ENCODE measurements around the gene MTMR2.

MTMR2 gene

DNA sequence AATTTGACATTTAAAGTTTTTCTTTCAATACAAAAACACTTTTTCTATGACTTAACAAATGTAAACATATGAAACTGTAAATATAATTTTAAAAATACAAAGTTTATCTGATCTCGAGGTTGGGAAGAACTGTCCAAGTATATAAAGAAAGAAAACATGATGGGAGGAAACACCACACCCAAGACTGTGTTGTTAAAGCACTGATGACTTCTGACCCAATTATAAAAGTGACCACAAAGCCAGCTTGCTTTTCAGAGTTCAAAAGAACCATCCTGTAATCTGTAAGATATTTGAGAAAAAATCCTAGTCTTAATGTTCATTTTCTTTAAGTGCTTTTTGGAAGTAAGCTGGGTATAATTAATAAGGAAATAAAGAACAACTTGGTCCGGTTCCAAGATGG lies 118.0 kb downstream of the MTMR2 start:
- no peak for DNase-seq

DNA sequence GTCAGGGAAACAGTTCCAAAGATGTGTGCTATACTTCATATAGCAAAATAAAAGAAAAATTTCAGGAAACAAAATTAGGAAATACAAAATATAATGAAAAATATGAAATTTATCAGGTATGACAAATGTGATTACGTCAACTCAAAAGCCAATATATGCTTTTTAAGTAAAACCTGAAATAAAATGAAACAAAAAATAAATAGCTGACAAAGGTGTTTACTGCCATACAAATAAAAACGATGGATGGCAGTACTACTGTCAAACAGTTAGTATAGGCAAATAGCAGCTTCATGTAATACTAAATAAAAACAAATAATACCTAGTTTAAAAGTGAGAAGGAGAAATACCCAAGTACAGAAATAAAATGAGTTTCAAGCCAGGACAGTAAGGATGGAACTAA lies 119.9 kb downstream of the MTMR2 start:
- DNase-seq: no peak

DNA sequence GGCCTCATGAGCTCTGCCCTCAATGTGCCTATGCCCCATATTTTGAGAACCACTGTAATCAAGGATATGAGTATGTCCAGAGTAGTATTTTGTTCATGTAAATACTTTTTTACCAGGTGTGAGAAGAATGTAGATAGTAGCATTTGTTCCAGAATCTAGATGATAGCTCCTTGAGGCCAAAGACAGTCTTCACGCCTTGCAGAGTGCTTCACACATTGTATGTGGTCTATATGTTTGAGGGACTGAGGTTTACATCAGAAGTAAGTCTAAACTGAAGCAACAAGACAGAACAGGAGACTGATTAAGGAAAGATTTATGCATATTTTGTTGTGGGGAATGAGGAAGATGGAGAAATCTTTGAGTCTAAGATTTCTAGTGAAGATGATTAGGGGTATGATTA lies 121.1 kb downstream of the MTMR2 start:
- DNase-seq: no peak

DNA sequence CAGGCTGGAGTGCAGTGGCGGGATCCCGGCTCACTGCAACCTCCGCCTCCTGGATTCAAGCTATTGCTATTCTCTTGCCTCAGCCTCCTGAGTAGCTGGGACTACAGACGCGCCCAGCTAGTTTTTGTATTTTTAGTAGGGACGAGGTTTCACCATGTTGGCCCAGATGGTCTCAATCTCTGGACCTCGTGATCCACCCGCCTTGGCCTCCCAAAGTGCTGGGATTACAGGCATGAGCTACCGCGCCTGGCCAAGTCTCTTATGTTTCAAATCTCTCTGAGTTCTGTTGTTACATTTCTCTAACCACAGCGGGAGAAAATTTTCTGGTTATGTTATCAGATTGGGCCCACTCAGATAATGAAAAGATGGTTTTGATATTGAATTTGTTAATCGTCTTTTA lies 123.5 kb downstream of the MTMR2 start:
- no peak for DNase-seq

DNA sequence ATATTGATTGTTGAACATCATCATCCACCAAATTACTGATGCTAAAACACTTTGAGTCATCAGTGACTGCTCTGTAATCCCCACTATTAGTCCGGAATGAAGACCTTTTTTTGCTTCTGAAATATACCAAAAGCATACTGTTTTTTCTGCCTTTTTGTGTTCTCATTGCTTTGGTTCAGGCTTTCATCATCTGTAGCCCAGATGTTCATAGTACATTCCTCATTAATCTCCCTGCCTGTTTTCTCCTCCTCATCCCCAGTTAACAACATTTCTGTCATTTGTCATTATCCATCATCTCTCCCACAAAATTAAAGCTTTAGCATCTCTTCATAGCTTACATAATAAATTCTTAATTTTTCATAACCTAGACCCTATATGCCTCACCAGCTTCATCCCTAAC lies 124.4 kb downstream of the MTMR2 start:
- DNase-seq: no peak

DNA sequence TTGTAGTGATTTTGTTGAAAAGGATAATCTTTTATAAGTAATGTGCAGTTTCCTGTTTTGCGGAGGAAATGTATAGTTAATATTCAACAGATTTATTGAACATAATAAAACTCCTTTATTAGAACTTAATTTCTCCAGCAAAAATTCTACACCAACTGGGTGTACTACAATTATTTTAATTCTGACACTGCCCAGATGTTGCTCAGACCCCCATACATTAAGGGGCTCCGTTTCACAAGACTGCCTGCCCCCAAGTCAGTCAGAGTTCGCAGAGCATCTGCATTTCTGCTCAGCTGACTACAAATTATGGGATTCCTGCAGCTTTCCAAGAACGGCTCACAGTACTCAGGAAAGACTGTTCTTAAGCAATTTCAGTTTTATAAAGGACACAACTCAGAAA lies 127.4 kb downstream of the MTMR2 start:
- DNase-seq: no peak

DNA sequence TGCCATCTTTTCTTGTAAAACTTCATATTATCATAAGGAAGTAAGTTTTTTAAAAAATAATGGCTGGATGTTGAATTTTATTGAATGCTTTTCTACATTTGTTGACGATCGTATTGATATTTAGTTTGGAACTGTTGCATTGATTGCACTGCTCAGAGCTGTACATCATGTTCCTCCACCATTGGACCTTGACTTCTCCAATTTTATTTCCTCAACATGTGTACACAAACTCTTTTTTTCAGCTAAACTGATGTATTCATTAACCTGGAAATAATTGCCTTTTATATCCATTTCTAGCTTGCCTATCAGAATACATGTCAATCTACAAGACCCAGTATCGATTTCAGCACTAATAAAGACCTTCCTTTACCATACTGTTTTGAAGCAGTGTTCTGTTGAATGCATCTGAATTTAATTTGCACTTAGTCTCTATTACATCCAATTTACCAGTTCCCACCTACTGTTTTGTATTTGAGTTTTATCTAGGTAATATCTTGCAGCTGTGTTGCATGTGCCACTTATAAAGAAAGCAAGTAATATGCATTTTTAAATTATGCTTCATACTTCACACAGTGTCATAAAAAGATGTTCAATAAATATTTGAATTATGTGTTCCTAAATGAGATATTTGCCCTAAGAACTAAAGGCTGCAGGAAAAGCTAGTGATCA lies 128.1 kb downstream of the MTMR2 start:
- no peak for DNase-seq

DNA sequence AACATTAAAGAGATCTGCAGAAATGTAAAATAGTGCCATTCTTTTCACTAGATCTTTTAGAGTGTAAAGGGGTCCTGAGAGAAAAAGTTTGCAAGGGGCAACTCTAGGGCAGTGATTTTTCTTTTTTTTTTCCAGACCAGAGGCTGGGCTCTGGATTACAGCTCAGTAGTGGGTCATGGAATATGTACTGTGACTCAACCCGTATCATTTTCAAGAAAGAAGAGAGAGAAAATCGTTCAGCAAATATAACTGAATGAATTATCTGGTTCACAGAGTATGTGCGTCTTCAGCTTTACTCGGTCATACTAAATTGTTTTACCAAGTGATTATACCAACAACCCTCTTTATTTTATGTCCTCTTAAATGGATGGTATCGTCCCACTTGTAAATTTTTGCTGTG lies 129.8 kb downstream of the MTMR2 start:
- DNase-seq: no peak

DNA sequence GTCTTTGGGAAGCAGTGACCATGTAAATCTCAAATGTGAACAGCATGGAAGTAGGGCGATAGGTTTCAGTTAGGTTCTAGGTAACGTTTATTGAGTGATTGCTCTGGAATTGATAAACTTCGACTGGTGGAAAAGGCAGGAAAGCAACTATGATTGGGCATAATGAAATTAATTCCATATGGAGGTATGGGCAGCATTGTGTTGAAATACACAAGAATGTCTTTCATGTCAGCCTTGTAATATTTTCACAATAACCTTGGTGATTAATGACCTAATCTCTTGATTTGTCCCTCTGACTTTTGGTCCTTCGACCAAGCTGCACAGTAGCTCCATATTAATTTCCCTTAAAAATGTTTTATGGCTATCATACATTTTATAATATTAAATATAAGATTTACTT lies 130.8 kb downstream of the MTMR2 start:
- no peak for DNase-seq

DNA sequence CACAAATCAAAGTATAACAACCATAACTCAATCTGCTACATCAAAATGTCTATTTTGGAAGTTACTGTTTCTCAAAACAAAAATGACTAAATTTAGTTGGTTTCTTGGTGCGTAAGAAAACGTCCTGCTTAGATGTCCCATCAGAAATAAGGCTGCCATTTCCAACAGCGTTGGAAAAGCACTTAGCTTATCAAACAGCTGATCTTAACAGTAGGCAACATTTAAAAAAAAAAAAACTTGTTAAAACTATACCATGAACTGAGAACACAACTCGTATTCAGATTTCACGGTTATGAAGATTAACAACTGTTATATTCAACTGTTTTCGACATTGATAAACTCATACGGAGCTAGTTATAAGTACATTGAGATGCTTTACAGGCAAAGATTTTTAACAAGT lies 131.2 kb downstream of the MTMR2 start:
- DNase-seq: no peak

DNA sequence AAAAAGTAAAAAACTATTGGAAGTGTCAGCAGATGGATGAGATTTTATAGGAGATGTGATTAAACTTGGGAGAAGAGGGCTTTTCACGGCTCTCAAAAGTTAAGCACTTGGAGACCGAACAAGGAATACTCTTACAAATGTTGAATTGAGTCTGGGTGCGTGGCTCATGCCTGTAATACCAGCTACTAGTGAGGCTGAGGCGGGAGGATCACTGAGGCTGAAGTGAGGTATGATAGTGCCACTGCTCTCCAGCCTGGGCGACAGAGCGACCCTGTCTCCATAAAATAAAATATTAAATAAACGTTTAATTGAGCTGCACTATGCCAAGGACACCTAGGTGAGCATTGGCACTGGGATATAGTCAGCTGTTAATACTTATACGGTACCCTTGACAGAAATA lies 131.7 kb downstream of the MTMR2 start:
- DNase-seq: no peak

DNA sequence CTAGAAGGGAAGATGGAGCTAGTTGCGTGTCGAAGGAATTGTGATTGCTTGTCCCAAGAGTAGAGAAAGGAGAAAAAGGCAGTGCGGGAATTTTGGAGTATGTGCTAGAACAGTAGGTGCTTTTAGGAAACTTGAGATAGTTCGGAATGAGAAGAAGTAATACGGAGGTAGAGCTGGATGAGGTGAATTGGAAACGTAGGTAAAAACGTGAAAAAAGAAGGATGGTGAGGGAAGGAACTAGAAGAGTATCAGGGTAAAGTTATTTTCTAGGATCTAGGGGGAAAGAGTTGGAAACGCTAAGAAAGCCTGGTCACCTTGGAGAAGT lies 132.2 kb downstream of the MTMR2 start:
- no peak for DNase-seq

DNA sequence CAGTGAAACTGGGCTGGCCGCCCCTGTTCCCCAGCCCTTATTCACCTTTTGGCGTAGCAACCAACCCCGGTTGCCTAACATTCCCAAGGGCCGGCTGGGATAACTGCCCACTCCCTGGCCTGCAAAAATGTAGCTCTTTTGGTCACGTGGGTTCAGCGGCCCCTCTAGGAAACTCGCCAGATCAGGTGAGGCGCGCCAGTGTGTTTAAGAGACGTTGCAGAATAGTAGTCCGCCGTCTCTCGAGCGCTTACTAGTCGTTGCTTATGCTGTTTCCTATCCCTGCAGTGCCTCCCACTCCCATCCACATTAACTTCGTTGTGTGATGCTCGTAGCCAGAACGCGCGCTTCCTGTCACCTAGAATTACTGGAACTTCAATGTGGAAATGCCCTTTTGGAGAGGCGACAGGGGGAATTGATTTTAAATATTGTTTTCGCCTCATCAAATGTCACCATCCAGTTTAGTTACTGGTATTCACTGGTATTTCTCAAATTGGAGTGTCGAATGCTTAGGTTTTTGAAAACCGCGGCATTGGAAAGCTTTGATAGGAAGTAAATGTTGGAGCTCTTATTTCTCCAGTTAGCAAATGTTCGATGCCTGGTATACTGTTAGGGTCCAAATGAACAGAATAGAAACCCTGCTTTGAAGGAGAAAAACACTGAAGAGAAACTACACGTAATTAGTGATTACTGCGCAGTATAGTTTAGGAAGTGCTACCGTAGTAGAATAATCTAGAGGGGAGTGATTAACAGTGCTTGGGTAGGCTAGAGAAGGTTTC lies 132.8 kb downstream of the MTMR2 start:
- DNase-seq: peak; percentile 17

DNA sequence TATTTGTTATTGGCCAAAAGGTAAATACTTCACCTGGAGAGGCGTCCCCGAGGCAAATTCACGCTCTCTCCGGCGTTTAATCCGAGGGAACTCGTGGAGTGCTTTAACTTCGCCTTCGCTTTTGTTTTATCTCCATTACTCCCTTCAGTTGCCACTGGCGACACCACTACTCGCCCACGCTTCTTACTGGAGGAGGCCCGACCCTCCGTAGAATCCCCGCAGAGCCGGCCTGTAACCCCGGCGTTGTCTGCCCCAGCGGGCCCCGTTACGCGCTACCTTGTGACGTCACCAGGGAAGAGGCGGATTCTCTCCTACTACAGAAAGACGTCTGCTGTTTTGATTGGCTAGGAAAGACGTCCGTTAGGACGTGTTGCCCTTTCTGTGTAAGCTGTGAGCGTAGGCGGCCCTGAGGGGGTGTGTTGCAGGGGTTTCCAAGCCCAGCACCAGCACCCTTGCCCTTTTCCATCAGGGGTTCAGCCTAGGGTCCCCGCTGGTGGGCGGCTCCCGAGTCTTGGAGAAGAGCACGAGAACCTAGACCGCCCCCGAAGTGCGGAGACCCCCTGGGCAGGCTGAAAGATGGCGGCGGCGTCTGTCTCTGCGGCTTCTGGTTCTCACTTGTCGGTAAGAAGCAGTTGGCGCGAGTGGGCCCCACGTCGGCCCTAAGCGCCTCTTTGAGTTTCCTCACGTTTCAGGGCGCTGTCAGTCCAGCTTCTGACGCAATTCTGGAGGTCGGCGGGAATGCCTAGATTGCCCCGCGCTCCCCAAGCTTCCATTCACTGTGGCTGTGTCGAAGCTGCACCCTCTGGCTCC lies 133.6 kb downstream of the MTMR2 start, which contains the start of gene CEP57:
Gene CEP57 (plus strand): TSS at position 376 of the 810 bp plus-strand sequence. CDS start 201 bp downstream, at position 577.
- peak; percentile 79 for DNase-seq

DNA sequence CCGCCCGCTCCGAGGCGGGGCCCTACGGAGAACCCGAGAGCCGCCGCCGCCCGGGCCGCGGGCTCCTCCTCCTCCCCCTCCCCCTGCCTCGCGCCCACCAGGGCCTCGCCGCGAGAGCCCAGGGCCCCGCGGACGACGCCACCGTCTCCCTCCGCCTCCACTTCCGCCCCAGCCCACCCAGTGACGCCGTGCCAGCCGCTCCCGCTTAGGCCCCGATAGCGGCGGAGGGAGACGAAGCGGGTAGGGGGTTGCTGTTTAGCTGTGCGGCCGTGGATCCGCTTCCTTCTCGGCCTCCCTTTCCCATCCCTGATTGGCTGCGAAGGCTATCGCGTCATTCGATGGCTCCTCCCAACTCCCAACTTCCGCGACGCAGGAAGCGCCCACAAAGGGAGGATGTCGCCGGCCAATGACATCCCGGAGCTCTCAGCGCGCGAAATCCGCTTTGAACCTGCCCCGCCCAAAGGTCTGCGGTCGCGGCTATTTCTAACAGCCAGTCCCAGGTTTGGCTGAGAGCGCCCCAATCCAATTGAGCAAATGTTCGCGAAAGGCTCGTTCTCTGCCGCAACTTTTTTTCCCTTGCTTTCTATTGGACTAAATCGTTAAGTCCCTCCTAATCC lies 134.3 kb downstream of the MTMR2 start, which contains the start of gene FAM76B:
Gene FAM76B (minus strand): TSS at position 277 of the 617 bp plus-strand sequence. CDS start 304 bp downstream, outside the sequence.
- DNase-seq: peak; percentile 85

DNA sequence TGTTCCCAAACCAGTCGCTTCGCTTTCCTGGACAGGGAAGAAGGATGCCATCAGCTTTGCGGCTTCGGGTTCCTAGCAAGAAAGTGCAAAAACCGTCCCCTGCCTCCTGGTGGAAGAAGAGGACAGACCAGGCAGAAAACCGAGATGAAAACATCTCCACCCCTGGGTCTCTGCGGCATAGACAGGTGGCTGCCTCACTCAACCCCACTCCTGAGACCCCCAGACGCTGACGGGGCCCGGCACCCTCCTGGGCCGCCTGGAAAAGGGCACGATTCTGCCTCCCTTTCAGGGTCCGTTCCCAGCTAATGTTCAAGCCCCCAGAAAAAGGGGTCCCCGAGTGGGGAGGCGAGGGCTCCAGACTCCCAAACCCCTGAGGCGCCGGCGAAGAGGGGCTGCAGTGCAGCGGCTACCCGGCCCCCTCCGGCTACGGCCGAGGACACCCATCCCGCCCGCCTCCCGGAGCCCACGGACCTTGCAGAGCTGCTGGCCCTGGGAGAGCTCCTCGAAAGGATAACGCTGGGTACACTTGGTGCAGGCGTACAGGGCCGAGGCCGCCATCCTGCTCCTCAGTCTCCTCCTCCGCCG lies 134.9 kb downstream of the MTMR2 start:
- DNase-seq: no peak
